ENCODE data around the gene CAB39L.

CAB39L gene

GRCh38 chr13:49454388-49455006 lies 10.6 kb upstream of the CAB39L start:
- no peak for TF ChIP-seq CTCF (IDR thresholded peaks at IDR 0.05; ENCODE audit: control insufficient read depth, insufficient read depth, low read depth, low read length, missing control alignments)
- no peak overlapping the region for H3K4me3 ChIP-seq (ENCODE audit: control insufficient read depth, low read depth, low read length)
- DNase-seq (ENCODE audit: low read depth) = no peak

GRCh38 chr13:49453465-49453864 lies 9.6 kb upstream of the CAB39L start:
- TF ChIP-seq CTCF (IDR thresholded peaks at IDR 0.05; ENCODE audit: control insufficient read depth, insufficient read depth, low read depth, low read length, missing control alignments) = no peak
- H3K4me3 ChIP-seq (ENCODE audit: control insufficient read depth, low read depth, low read length) = no peak overlapping the region
- DNase-seq (ENCODE audit: low read depth) = no peak

- TF ChIP-seq CTCF (IDR thresholded peaks at IDR 0.05; ENCODE audit: control insufficient read depth, insufficient read depth, low read depth, low read length, missing control alignments) = no peak
These were observed 9.0 kb upstream of the CAB39L start for GRCh38 chr13:49452725-49453457.

GRCh38 chr13:49450105-49450819 lies 6.4 kb upstream of the CAB39L start:
- no peak for TF ChIP-seq CTCF (IDR thresholded peaks at IDR 0.05; ENCODE audit: control insufficient read depth, insufficient read depth, low read depth, low read length, missing control alignments)
- H3K4me3 ChIP-seq (ENCODE audit: control insufficient read depth, low read depth, low read length) = no peak overlapping the region
- no peak for DNase-seq (ENCODE audit: low read depth)

More at GRCh38 chr13:49452725-49453457, 9.0 kb upstream of the CAB39L start:
- DNase-seq (ENCODE audit: low read depth) = no peak
- no peak overlapping the region for H3K4me3 ChIP-seq (ENCODE audit: control insufficient read depth, low read depth, low read length)

GRCh38 chr13:49448753-49449152 lies 4.9 kb upstream of the CAB39L start:
- H3K4me3 ChIP-seq (ENCODE audit: control insufficient read depth, low read depth, low read length) = no peak overlapping the region
- no peak for TF ChIP-seq CTCF (IDR thresholded peaks at IDR 0.05; ENCODE audit: control insufficient read depth, insufficient read depth, low read depth, low read length, missing control alignments)
- DNase-seq (ENCODE audit: low read depth) = no peak

- DNase-seq (ENCODE audit: low read depth) = no peak
- no peak for TF ChIP-seq CTCF (IDR thresholded peaks at IDR 0.05; ENCODE audit: control insufficient read depth, insufficient read depth, low read depth, low read length, missing control alignments)
- no peak overlapping the region for H3K4me3 ChIP-seq (ENCODE audit: control insufficient read depth, low read depth, low read length)
These were observed 2.6 kb upstream of the CAB39L start for GRCh38 chr13:49446473-49446872.

Data from AG09309 (cell line).